Keratinocyte (primary cell): Measurements from ENCODE around the gene FAM83D.

Source experiments
- CTCF ChIP-seq, 3 experiments: IDR thresholded peaks in 1 of 3; conservative IDR thresholded peaks in 1 of 3; optimal IDR thresholded peaks in 1 of 3; 2 replicates in 2 of 3; 3 replicates in 1 of 3; pipeline versions ENCODE3 to v1.5.1; 2011; ENCODE audit warnings: low read length in 3 of 3, mild to moderate bottlenecking in 3 of 3, moderate library complexity in 2 of 3, control low read depth in 1 of 3, inconsistent platforms in 1 of 3; ENCODE audit not compliant: insufficient read depth in 2 of 3; ENCODE audit errors: extremely low read depth in 1 of 3
- EZH2 ChIP-seq: IDR thresholded peaks from one replicate; pipeline ENCODE4 v1.6.1; 2012; ENCODE audit warnings: inconsistent platforms, mild to moderate bottlenecking, low read length, moderate library complexity

GRCh38 chr20:38880952-38881735, 45.1 kb upstream of the FAM83D start:
- no peak for TF ChIP-seq CTCF (optimal IDR thresholded peaks at IDR 0.05 in 1 of 3, IDR thresholded peaks at IDR 0.05 in 1 of 3, conservative IDR thresholded peaks at IDR 0.05 in 1 of 3; ENCODE audit: extremely low read depth in 1 of 3, insufficient read depth in 2 of 3, low read length in 3 of 3)
- no peak for TF ChIP-seq EZH2
